Heart left ventricle (tissue), 13 donors: ENCODE results near the gene DDX31.

Experiments used
- POLR2A ChIP-seq, 2 donors: fragments of 450-650 bp; IDR thresholded peaks; one replicate each; pipeline ENCODE4 v1.6.1; 2017; ENCODE audit warnings: antibody characterized with exemption in 2 of 2, mild to moderate bottlenecking in 2 of 2, moderate library complexity in 2 of 2
- TF ChIP-seq, protein P1 (sequence below), 12 donors: fragments of 200-600 bp; sonication (generic) in 4 of 12; IDR thresholded peaks; one replicate each; pipeline versions ENCODE4 v1.5.0 to v1.8.0; 2018 to 2022; ENCODE audit warnings: antibody characterized with exemption in 12 of 12, mild to moderate bottlenecking in 5 of 12
- donor health status: ischemic (EF 13 %, LVEDD 7.1; RV severe dilation, severe dysfunction).
- donor health status: DM: no; HTN: yes; CAD: no.
- donor health status: DM: no; HTN: no; CAD: no.
- donor health status: ischemic (EF 25% LVEDD 6.9; RV normal size, moderate dysfunction).
- donor health status: ischemic (EF 25% LVEDD 5.7; RV mildly dilated, moderate dysfunction).
- donor health status: ischemic (EF 35%, LVEDD 5.7; RV mildly dilated, moderate dysfunction).
- donor health status: nonischemic (EF 11% LVEDD 7.7; RV severe dilation, severe dysfunction).
- donor health status: DM: yes; HTN: yes; CAD: no.
- donor health status: PGD.
- donor health status: ischemic (EF 29% LVEDD 5.4; RV normal size, mild dysfunction).
- donor health status: nonischemic (EF 23%, LVEDD 6.1; RV moderate dilation, normal function).

DNA sequence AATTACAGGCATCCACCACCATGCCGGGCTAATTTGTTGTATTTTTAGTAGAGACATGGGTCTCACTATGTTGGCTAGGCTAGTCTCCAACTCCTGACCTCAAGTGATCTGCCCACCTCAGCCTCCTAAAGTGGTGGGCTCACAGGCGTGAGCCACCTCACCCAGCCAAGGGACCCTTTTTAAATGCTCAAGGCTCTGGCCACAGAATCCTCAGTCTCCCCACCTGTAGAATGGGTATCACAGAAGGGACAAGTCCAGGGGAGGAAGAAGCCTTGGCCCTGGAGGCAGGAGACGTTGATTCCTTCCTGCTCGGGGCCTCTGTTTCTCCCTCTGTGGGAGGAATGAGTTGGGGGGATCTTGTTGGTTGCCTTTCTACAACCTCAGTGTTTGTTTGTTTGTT is 46.2 kb upstream of the DDX31 start:
- TF ChIP-seq, protein P1, sequence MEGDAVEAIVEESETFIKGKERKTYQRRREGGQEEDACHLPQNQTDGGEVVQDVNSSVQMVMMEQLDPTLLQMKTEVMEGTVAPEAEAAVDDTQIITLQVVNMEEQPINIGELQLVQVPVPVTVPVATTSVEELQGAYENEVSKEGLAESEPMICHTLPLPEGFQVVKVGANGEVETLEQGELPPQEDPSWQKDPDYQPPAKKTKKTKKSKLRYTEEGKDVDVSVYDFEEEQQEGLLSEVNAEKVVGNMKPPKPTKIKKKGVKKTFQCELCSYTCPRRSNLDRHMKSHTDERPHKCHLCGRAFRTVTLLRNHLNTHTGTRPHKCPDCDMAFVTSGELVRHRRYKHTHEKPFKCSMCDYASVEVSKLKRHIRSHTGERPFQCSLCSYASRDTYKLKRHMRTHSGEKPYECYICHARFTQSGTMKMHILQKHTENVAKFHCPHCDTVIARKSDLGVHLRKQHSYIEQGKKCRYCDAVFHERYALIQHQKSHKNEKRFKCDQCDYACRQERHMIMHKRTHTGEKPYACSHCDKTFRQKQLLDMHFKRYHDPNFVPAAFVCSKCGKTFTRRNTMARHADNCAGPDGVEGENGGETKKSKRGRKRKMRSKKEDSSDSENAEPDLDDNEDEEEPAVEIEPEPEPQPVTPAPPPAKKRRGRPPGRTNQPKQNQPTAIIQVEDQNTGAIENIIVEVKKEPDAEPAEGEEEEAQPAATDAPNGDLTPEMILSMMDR (IDR thresholded peaks at IDR 0.05): no peak
- no peak for TF ChIP-seq POLR2A (IDR thresholded peaks at IDR 0.05)
